Airway epithelial cell (primary cell): ENCODE data around the gene FLAD1. TPM values are rescaled to one million over a fixed set of nuclear protein-coding genes. Genes with fewer than 3 reads are reported as not detected.

Experiments
- total RNA-seq: library from RNA; depleted of rRNA; stranded (reverse); fragments of >200 nt; gene quantifications from 2 replicates; pipeline ENCODE4 v1.2.3, GENCODE V29; 2015

Gene FLAD1
- 32.0 and 42.0 TPM in 2 replicates for total RNA-seq

GRCh38 chr1:154982897-154983648 lies at the start of gene FLAD1:
TSS of gene FLAD1 (plus strand) at chr1:154983344. CDS start at chr1:154983695, 351 bp downstream.

GRCh38 chr1:154936555-154937084 lies 46.5 kb upstream of the FLAD1 start, which contains the start of gene PMVK:
TSS of gene PMVK (minus strand) at chr1:154936719. CDS start at chr1:154936685, 34 bp downstream.

GRCh38 chr1:154955718-154956543 lies 27.2 kb upstream of the FLAD1 start, which contains the start of gene PBXIP1:
TSS of gene PBXIP1 (minus strand) at chr1:154956099. CDS start at chr1:154953721, 2,378 bp downstream.

DNA sequence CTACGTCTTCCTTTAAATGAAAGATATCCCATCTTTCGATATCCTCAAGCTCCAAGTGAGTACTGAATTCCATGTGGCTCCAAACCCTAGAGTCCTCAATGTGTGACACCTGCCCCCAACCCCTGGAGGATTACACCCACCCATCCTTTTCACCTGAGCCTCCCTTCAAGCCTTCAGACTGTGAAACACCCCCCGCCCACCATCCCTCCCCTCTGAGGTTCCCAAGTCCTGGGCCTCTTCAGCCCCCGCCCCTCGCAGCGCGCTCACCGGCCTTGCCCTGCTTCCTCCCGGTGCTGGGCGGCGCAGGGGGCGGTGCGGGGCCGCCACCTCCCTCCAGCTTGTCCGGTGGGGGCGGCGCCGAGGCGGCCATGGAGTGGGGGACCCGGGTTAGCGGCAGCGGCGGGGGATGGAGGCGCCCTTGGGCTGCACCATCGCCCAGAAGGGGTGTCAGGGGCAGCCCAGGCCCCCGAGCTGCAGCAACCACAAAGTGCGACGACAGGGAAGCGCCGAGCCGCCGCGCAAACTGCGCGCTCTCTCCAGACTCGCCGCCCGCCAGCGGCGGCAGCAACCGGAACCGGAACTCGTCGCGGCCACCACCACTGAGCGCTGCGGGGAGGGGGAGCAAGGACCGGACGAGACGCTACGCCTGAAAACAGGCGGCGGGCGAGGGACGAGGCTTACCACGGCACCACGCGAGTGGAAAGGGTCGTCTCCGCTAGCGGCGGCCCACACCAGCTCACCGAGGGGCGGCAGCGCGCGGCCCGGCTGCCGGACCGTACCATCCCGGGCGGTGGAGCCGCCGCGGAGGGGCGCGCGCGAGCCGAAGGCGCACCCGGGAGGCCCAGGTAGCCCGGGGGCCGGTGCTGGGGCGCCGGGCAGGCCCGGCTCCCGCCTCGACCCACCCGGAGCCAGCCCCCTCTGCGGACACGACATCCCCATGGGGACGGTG lies 21.7 kb upstream of the FLAD1 start, which contains the start of gene PYGO2:
PYGO2 (minus strand) TSS at position 576 of the 949 bp plus-strand sequence; CDS start at position 370, 206 bp downstream.

GRCh38 chr1:154970631-154971340 lies 12.4 kb upstream of the FLAD1 start, which contains the start of gene SHC1:
TSS of gene SHC1 (minus strand) at chr1:154970747. CDS start at chr1:154970526, 221 bp downstream.

DNA sequence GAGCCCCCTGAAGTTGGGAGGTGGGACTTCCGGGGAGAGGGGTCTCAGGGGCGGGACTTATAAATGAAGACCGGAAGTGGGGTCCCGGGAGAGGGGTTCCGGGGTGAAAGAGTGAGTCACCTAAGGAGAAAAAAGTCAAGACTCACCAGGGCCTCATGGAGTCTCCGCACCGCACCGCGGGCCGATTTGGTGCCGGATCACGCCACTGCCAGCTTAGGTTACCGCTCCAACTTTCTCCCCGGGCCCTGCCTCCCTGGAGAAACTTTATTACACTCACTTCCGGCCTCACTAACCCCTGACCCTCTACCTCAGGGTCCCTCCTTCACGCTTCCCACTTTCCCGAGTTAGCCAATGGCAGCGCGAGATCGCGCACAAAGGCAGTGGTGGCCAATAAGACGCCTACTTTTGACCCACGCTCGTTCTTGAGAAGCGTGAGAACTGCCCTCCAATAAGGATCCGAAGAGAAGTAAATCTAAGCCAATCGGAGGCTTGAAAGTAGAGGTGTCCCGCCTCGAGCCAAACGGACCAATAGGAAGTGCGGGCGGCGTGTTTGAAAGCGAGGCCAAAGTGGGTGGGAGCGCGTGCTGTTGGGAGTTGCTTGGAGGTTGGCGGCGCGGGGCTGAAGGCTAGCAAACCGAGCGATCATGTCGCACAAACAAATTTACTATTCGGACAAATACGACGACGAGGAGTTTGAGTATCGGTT lies 8.9 kb upstream of the FLAD1 start, which contains the start of gene CKS1B:
CKS1B (plus strand) TSS at position 580 of the 706 bp plus-strand sequence; CDS start at position 645, 65 bp downstream.

DNA sequence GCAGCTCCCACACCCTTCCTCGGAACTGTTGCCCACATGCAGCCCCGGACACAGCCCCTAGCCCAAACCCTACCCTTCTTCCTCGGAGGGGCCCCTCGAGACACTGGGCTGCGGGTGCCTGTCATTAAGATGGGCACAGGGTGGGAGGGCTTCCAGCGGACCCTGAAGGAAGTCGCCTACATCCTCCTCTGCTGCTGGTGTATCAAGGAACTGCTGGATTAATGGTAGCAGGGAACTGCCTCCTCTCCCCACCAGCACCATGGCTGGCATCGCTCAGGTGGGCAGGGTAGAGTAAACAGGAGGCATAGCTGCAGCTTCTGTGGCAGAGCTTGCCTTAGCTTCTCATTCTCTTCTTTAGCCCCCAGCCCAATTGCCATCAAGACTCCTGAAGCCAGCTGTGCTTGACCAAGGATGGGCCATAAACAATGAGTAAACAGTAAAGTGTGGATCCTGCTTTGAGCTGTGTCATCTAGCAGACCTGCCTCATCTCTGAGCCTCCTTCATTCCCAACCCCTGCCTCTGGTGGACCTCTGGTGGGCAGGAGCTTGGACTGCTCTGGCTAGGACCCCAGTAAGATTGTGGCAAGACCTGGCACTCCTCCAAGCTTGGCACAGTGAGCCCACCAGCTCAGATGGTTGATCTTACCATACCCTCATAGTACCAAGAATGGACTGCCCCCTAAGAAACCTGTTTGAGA lies 10.6 kb downstream of the FLAD1 start, which contains the start of gene LENEP:
LENEP (plus strand) TSS at position 15 of the 697 bp plus-strand sequence; CDS start at position 37, 22 bp downstream.

DNA sequence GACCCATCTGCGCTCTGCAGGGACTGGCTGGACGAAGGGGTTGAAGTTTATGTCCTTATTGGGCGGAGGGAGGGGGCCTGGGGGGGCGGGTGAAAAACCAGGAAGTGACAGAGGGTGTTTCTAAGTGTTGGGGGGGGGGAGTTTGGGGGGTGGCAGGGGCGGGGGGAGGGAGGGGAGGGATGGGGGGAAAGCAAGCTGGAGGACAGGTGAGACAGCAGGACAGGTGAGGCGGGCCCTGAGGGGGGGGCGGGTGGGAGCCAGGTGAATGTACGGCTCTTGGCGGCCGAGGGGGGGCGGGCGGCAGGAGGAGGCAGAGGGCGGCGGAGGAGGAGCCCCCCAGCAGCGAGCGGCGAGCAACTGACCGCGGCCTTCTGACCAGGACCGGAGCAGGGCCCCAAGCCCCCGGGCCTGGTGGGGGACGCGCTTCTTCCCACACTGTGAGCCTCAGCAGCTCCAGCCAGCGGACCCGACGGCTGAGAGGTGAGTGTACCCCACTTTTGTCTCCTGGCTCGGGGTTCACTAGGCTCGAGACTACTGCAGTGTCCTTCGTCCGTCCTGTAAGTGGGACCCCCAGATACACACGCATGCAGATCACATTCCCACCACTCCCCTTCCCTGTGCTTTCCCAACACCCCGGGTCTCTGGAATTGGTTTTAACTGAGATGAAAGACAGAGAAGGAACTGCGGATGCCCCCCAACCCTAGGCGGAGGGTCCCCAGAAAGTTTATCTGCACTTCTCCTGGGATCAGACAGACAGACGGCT lies 19.5 kb downstream of the FLAD1 start, which contains the start of gene ZBTB7B:
ZBTB7B (plus strand) TSS at position 339 of the 763 bp plus-strand sequence. CDS start 11,859 bp downstream, outside the sequence.

DNA sequence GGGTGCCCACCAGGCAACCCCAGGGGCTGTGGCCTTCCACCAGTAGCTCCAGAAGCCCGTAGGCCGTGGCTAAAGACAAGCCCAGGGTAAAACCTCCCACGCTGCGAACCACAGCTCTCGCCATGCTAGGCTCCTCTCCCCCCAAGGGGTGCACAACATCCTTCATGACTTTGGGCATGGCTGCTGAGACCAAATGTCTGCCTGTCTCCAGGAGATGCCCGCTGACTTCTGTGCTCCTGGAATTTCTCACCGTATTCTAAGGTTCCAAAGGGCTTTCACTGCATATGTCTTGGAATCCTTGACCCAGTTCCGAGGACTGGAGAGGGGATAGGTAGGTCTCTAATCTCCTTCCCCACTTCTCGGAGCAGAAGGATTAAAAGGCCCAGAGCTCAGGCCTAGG lies 50.4 kb downstream of the FLAD1 start, which contains the start of the genes DCST1 and DCST2:
DCST1 (plus strand) TSS at position 301 of the 400 bp plus-strand sequence. CDS start 213 bp downstream, outside the sequence.
DCST2 (minus strand) TSS at position 258 of the 400 bp plus-strand sequence; CDS start at position 178, 80 bp downstream.

Other genes starting within 250 kb of the FLAD1 start
- gene KCNN3, start 113.1 kb upstream of the FLAD1 start, total RNA-seq = 0.07 TPM in 1 of 2 replicates, not detected in the other
- gene PMVK, start 46.6 kb upstream of the FLAD1 start, total RNA-seq = 13.7 and 14.2 TPM in 2 replicates
- 27.4 and 28.8 TPM in 2 replicates for gene PBXIP1, start 27.2 kb upstream of the FLAD1 start, total RNA-seq
- gene PYGO2, start 21.6 kb upstream of the FLAD1 start, total RNA-seq = 15.3 and 24.6 TPM in 2 replicates
- 256 and 325 TPM in 2 replicates for gene SHC1, start 12.6 kb upstream of the FLAD1 start, total RNA-seq
- gene CKS1B, start 8.7 kb upstream of the FLAD1 start, total RNA-seq = 208 and 242 TPM in 2 replicates
- gene LENEP, start 10.2 kb downstream of the FLAD1 start, total RNA-seq = 0.92 TPM in 1 of 2 replicates, not detected in the other
- gene ZBTB7B, start 19.5 kb downstream of the FLAD1 start, total RNA-seq = 67.2 and 89.0 TPM in 2 replicates
- gene DCST2, start 50.4 kb downstream of the FLAD1 start, total RNA-seq = 0.07 TPM in 1 of 2 replicates, not detected in the other
- gene DCST1, start 50.5 kb downstream of the FLAD1 start, total RNA-seq = not detected in 2 replicates
- 296 and 381 TPM in 2 replicates for gene ADAM15, start 68.0 kb downstream of the FLAD1 start, total RNA-seq
- 25.0 and 26.7 TPM in 2 replicates for gene EFNA4, start 80.4 kb downstream of the FLAD1 start, total RNA-seq
- gene EFNA3, start 95.5 kb downstream of the FLAD1 start, total RNA-seq = 20.9 and 33.1 TPM in 2 replicates
- 26.1 and 41.9 TPM in 2 replicates for gene EFNA1, start 144.5 kb downstream of the FLAD1 start, total RNA-seq
- 46.4 and 54.8 TPM in 2 replicates for gene SLC50A1, start 152.5 kb downstream of the FLAD1 start, total RNA-seq
- 32.6 and 44.4 TPM in 2 replicates for gene DPM3, start 157.2 kb downstream of the FLAD1 start, total RNA-seq
- gene KRTCAP2, start 190.0 kb downstream of the FLAD1 start, total RNA-seq = 88.1 and 130 TPM in 2 replicates
- 1.8 and 3.0 TPM in 2 replicates for gene TRIM46, start 190.5 kb downstream of the FLAD1 start, total RNA-seq
- 4.8 and 8.2 TPM in 2 replicates for gene THBS3, start 224.6 kb downstream of the FLAD1 start, total RNA-seq
- 72.9 and 101 TPM in 2 replicates for gene MTX1, start 225.4 kb downstream of the FLAD1 start, total RNA-seq